Measurements from ENCODE around the gene ADM2. TPM values are rescaled to one million over a fixed set of nuclear protein-coding genes. Genes with fewer than 3 reads are reported as not detected.

ADM2 gene
- total RNA-seq, 3 donors from 2014 or later: 0.95 to 3.9 (median 1.4) TPM

DNA sequence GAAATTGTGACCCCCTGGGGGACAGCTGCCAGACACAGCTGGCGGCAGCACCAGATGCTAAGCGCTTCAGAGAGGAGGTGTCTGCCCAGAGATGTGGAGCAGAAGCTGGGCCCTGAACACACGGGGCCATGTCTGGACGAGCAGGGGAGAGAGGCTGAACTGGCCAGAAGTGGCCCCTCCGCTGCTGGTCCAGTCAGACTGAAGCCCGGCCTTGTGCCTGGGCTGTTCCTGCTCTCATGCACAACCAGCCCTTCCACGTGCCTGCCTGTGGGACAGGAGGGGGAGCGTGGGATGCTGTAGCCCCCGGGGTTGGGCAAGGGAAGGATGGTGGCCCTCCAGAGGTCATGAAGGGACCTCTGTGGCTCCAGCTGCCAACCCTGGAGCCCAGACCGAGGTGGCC lies 1.8 kb downstream of the ADM2 start:
- ATAC-seq (no peak), DNase-seq (peak in 1 of 3 donors; percentile 36)
- no peaks in the 10 kb centered on the region for H3K36me3 ChIP-seq (ENCODE audit: low read depth)
- intact Hi-C loops (cut with DNase I, micrococcal nuclease): no loop called here
- H3K9me3 ChIP-seq: no peaks in the 10 kb centered on the region
- TF ChIP-seq, protein P1, sequence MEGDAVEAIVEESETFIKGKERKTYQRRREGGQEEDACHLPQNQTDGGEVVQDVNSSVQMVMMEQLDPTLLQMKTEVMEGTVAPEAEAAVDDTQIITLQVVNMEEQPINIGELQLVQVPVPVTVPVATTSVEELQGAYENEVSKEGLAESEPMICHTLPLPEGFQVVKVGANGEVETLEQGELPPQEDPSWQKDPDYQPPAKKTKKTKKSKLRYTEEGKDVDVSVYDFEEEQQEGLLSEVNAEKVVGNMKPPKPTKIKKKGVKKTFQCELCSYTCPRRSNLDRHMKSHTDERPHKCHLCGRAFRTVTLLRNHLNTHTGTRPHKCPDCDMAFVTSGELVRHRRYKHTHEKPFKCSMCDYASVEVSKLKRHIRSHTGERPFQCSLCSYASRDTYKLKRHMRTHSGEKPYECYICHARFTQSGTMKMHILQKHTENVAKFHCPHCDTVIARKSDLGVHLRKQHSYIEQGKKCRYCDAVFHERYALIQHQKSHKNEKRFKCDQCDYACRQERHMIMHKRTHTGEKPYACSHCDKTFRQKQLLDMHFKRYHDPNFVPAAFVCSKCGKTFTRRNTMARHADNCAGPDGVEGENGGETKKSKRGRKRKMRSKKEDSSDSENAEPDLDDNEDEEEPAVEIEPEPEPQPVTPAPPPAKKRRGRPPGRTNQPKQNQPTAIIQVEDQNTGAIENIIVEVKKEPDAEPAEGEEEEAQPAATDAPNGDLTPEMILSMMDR (IDR thresholded peaks at IDR 0.05): no peak
- no peak overlapping the region for H3K4me3 ChIP-seq
- peaks cover 23% of the 10 kb centered on the region for H3K4me1 ChIP-seq (ENCODE audit: low read depth)

DNA sequence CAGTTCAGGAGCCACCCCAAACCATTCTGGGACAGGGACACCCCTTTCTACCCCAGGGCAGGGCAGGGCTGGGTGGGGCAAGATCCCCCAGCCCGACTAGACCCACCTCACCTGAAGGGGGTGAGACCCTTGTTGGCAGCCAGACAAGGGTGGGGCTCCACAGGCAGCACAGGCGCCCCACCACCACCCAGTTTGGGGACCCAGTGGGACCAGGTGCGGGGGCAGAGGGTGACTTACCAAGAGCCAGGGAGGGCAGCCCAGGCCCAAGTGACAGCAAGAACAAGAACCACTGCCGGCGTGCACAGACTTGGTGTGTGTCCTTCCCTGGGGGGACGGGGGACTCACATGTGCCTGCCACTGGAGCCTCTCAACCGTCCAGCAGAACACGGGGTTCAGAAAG lies 2.2 kb downstream of the ADM2 start:
- H3K4me1 ChIP-seq (ENCODE audit: low read depth): peaks cover 23% of the 10 kb centered on the region
- ATAC-seq: no peak
- TF ChIP-seq, protein P1 (IDR thresholded peaks at IDR 0.05): no peak
- peak in 1 of 3 donors; percentile 55 for DNase-seq
- no peaks in the 10 kb centered on the region for H3K36me3 ChIP-seq (ENCODE audit: low read depth)
- no peaks in the 10 kb centered on the region for H3K9me3 ChIP-seq
- H3K4me3 ChIP-seq: no peak overlapping the region
- intact Hi-C loops (cut with DNase I, micrococcal nuclease): no loop called here

DNA sequence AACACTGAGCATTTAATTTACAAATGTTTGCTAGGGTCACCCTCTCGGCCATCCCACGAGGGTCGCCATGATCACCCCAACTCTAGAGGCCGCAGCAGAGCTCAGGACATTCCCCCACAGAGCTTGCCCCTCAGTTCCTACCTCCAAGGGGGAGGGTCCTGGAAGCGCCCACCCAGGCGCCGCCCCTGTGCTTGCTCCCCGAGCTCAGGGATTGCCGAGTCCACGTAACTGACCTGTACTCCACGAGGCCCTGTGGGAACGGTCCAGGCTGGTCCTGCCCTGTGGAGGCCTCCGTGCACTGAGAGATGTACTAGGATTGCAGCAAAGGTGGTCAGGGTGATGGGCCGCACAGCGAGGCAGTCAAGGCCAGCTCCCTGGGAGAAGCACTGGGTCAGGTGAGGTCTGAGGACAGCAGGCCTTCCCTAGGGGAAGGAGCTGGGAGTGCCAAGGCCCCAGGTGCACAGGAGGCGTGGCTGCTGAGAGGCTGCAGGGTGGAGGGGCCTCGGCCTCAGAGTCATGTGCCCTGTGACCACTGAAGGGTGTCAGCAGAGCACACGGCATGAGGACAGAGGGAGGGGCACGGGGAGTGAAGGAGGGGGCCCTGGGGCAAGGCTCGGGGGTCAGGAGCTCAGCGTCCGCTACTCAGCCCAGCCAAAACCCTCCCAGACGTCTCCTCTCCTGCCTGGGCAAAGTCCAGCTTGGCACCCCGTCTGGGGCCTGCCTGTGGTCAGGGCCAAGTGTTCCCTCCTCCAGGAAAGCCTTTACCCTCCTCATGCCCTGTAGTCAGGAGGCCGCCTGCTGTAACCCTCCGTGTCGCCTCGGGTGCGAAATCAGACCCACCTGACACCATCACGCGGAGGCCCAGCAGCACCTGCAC lies 2.9 kb downstream of the ADM2 start:
- DNase-seq (peak; percentile 52 to 78 (median 78)), ATAC-seq (peak; percentile 80)
- H3K4me3 ChIP-seq: no peak overlapping the region
- TF ChIP-seq, protein P1 (IDR thresholded peaks at IDR 0.05): no peak
- no peaks in the 10 kb centered on the region for H3K9me3 ChIP-seq
- no peaks in the 10 kb centered on the region for H3K36me3 ChIP-seq (ENCODE audit: low read depth)
- intact Hi-C loops (cut with DNase I, micrococcal nuclease): no loop called here
- peaks cover 23% of the 10 kb centered on the region for H3K4me1 ChIP-seq (ENCODE audit: low read depth)

DNA sequence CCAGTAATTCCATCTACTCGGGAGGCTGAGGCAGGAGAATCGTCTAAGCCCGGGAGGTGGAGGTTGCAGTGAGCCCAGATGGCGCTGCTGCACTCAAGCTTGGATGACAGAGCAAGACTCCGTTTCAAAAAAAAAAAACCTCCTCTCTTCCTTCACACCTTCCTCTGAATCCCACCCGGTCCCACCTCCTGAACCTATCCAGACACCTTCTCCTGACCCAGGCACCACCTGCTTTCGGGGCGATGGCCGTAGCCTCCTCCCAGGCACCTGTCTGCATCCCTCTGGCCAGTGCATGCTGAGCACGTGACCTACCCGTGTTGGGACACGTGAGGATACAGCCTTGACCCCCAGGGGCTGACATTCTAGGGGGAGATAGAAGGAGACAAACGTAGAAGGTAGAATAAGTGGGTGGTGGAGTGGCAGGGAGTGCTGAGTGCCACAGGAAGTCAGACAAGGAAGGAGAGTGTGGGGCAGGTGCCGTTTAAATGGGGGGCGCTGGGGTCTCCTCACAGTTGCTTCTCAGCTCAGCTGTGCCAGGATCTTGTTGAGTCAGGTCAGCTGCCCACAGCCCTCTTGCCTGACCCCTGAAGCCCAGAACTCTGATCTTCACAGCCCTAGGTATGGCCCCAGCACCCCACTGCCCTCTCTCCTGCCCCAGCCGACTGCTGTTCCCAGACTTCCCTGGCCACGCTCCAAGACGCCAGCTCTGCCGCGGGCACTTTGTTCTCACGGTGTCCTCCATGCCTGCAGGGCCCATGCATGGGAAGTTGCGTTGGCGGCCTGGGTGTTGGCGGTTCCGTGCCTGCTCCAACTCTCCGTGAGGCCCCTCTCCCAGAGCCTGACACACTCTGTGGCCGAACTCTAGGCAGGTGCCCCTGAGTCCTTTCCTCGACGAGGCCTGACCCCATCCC lies 4.1 kb downstream of the ADM2 start:
- Histone ChIP-seq H3K36me3 (ENCODE audit: low read depth) (no peaks in the 10 kb centered on the region), H3K9me3 (no peaks in the 10 kb centered on the region), H3K4me1 (ENCODE audit: low read depth) (peaks cover 23% of the 10 kb centered on the region), H3K4me3 (no peak overlapping the region)
- DNase-seq (peak in 2 of 3 donors; percentile 67 to 69), ATAC-seq (peak; percentile 9)
- intact Hi-C loops (cut with DNase I, micrococcal nuclease): no loop called here
- TF ChIP-seq, protein P1 (IDR thresholded peaks at IDR 0.05): no peak

DNA sequence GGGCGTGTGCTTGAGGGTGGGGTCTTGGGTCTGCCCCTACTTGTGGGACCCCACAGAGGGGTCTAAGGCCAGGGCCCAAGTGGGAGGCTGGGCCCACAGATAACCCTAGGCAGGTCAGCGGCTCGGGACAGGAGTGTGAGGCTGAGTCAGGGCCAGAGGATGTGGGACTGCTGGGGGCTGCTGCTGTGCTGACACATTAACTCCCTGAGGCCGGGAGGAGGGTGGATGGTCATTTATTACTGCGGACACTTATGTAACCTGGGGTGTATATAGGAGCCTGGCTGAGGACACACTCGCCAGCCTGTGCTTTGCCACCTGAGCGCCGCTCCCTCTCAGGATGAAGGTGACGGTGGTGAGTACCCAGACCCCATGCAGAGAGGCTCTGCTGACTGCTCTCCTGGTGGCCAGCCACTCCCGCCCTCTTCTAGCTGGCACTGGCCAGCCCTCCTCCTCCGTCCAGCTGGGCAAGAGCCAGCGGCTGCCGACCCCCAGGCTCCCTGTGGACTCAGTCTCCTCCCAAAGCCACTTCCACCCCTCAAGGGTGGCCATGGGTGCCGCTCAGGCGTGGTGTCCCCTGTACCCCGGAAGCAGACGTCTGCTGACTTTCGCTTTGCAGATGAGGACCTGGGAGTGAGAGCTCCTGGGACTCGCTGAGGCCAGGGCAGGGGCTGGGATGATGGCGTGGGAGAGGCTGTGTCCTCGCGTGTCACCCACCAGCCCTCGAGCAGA lies 5.4 kb downstream of the ADM2 start, which contains the start of gene MIOX:
Gene MIOX, plus strand, starts transcription at position 299 of the 729 bp plus-strand sequence. Its CDS starts 39 bp downstream, at position 338.
- intact Hi-C loops (cut with DNase I, micrococcal nuclease): no loop called here
- ATAC-seq: no peak
- Histone ChIP-seq H3K36me3 (ENCODE audit: low read depth) (no peaks in the 10 kb centered on the region), H3K9me3 (no peaks in the 10 kb centered on the region), H3K4me1 (ENCODE audit: low read depth) (peaks cover 19% of the 10 kb centered on the region), H3K4me3 (no peak within 1 kb of the TSS)
- TF ChIP-seq, protein P1 (IDR thresholded peaks at IDR 0.05): no peak
- peak in 2 of 3 donors; percentile 18 to 47 for DNase-seq

All from mucosa of descending colon (tissue), 3 donors.